H9 (cell line): ENCODE data around the gene TSPAN9. TPM values are rescaled to one million over a fixed set of nuclear protein-coding genes. Genes with fewer than 3 reads are reported as not detected.

Experiments used
- DNase-seq: peaks from one replicate; pipeline ENCODE4 v3.0.0-alpha.2; 2017
- H2AFZ ChIP-seq: one replicate; pipeline ENCODE4 v1.6.1; 2013; ENCODE audit warnings: mild to moderate bottlenecking, low read length, control low read depth, moderate library complexity
- H2AK5ac ChIP-seq: 2 replicates; pipeline ENCODE4 v1.6.1; 2013; ENCODE audit warnings: low read length, control low read depth, mixed read lengths; ENCODE audit not compliant: insufficient read length
- H2BK120ac ChIP-seq: one replicate; pipeline ENCODE4 v1.6.1; 2013; ENCODE audit warnings: low read depth, mild to moderate bottlenecking, low read length, control low read depth, inconsistent platforms; ENCODE audit not compliant: poor library complexity, severe bottlenecking
- H2BK12ac ChIP-seq: 2 replicates; pipeline ENCODE4 v1.6.1; 2013; ENCODE audit warnings: low read length, control low read depth, mixed read lengths, low read depth; ENCODE audit not compliant: insufficient read length
- H2BK15ac ChIP-seq: 2 replicates; pipeline ENCODE4 v1.6.1; 2013; ENCODE audit warnings: low read depth, low read length, control low read depth
- H2BK20ac ChIP-seq: one replicate; pipeline ENCODE4 v1.6.1; 2013; ENCODE audit warnings: low read depth, mild to moderate bottlenecking, low read length, control low read depth, inconsistent platforms; ENCODE audit not compliant: poor library complexity, severe bottlenecking
- H2BK5ac ChIP-seq: 2 replicates; pipeline ENCODE4 v1.6.1; 2013; ENCODE audit warnings: low read length, control low read depth, mixed read lengths; ENCODE audit not compliant: insufficient read length
- H3K14ac ChIP-seq: 2 replicates; pipeline ENCODE4 v1.6.1; 2013; ENCODE audit warnings: low read length, control low read depth; ENCODE audit not compliant: insufficient read depth
- H3K18ac ChIP-seq: 2 replicates; pipeline ENCODE4 v1.6.1; 2013; ENCODE audit warnings: low read depth, mild to moderate bottlenecking, mixed read lengths, low read length, control low read depth; ENCODE audit not compliant: insufficient read length
- H3K23ac ChIP-seq: 2 replicates; pipeline ENCODE4 v1.6.1; 2013; ENCODE audit warnings: low read length, control low read depth, mixed read lengths, low read depth; ENCODE audit not compliant: insufficient read length
- H3K23me2 ChIP-seq: 2 replicates; pipeline ENCODE4 v1.6.1; 2013; ENCODE audit warnings: low read depth, mild to moderate bottlenecking, mixed read lengths, low read length, control low read depth; ENCODE audit not compliant: insufficient read length, poor library complexity, severe bottlenecking
- H3K27ac ChIP-seq: 2 replicates; pipeline ENCODE4 v1.5.1; 2013; ENCODE audit warnings: low read length, control low read depth, mixed read lengths, low read depth; ENCODE audit not compliant: insufficient read length
- H3K27me3 ChIP-seq: 2 replicates; pipeline ENCODE4 v1.6.1; 2013; ENCODE audit warnings: low read length, control low read depth, inconsistent platforms; ENCODE audit not compliant: insufficient read depth
- H3K4ac ChIP-seq: 2 replicates; pipeline ENCODE4 v1.6.1; 2013; ENCODE audit warnings: low read depth, mild to moderate bottlenecking, control low read depth, inconsistent platforms, low read length, moderate library complexity
- H3K4me1 ChIP-seq: 2 replicates; pipeline ENCODE4 v1.6.1; 2013; ENCODE audit warnings: low read length, control low read depth, inconsistent platforms; ENCODE audit not compliant: insufficient read depth
- H3K4me2 ChIP-seq: 2 replicates; pipeline ENCODE4 v1.6.1; 2013; ENCODE audit warnings: low read length, control low read depth, mixed read lengths; ENCODE audit not compliant: insufficient read length, insufficient read depth
- H3K56ac ChIP-seq: 2 replicates; pipeline ENCODE4 v1.6.1; 2013; ENCODE audit warnings: low read depth, mild to moderate bottlenecking, mixed read lengths, low read length, control low read depth; ENCODE audit not compliant: insufficient read length
- H3K79me1 ChIP-seq: 2 replicates; pipeline ENCODE4 v1.6.1; 2013; ENCODE audit warnings: low read depth, mild to moderate bottlenecking, moderate library complexity, low read length, control low read depth, inconsistent platforms; ENCODE audit not compliant: insufficient read depth, poor library complexity, severe bottlenecking
- H3K79me2 ChIP-seq: 2 replicates; pipeline ENCODE4 v1.6.1; 2013; ENCODE audit warnings: low read length, control low read depth, inconsistent platforms; ENCODE audit not compliant: insufficient read depth
- H3K9ac ChIP-seq: 2 replicates; pipeline ENCODE4 v1.6.1; 2013; ENCODE audit warnings: low read length, control low read depth, mixed read lengths; ENCODE audit not compliant: insufficient read length; ENCODE audit errors: extremely low read depth
- H3K9me3 ChIP-seq: one replicate; pipeline ENCODE4 v1.6.1; 2013; ENCODE audit warnings: low read depth, low read length, inconsistent platforms; ENCODE audit not compliant: control insufficient read depth
- H3T11ph ChIP-seq: one replicate; pipeline ENCODE4 v1.6.1; 2013; ENCODE audit warnings: mild to moderate bottlenecking, low read length, control low read depth, inconsistent platforms
- H4K20me1 ChIP-seq: one replicate; pipeline ENCODE4 v1.6.1; 2013; ENCODE audit not compliant: control insufficient read depth, insufficient read length, insufficient read depth
- H4K5ac ChIP-seq: 2 replicates; pipeline ENCODE4 v1.6.1; 2013; ENCODE audit warnings: low read depth, mild to moderate bottlenecking, mixed read lengths, low read length, control low read depth; ENCODE audit not compliant: insufficient read length
- H4K8ac ChIP-seq: replicated peaks from 2 replicates; pipeline ENCODE4 v1.6.1; 2013; ENCODE audit warnings: low read length, control low read depth, mixed read lengths, low read depth; ENCODE audit not compliant: insufficient read length
- H4K91ac ChIP-seq: 2 replicates; pipeline ENCODE4 v1.6.1; 2013; ENCODE audit warnings: low read depth, mild to moderate bottlenecking, moderate library complexity, mixed read lengths, low read length, control low read depth; ENCODE audit not compliant: insufficient read length
- H3K27ac Mint-ChIP-seq, 3 experiments: 2 replicates in 2 of 3; 3 replicates in 1 of 3; pipeline ENCODE4 v1.8.0; 2020 to 2021; ENCODE audit warnings: mixed read lengths in 3 of 3, mild to moderate bottlenecking in 1 of 3, moderate library complexity in 1 of 3
- H3K27me3 Mint-ChIP-seq: 2 replicates; pipeline ENCODE4 v1.8.0; 2021; ENCODE audit warnings: low read depth, mild to moderate bottlenecking, moderate library complexity, mixed read lengths
- H3K36me3 Mint-ChIP-seq, 3 experiments: 2 replicates in 2 of 3; 3 replicates in 1 of 3; pipeline ENCODE4 v1.8.0; 2020 to 2021; ENCODE audit warnings: low read depth in 3 of 3, mixed read lengths in 3 of 3; ENCODE audit not compliant: insufficient read depth in 1 of 3
- H3K4me1 Mint-ChIP-seq, 2 experiments: 2 replicates each; pipeline ENCODE4 v1.8.0; 2020; ENCODE audit warnings: mixed read lengths in 2 of 2
- H3K4me3 Mint-ChIP-seq, 2 experiments: 2 replicates in 1 of 2; 3 replicates in 1 of 2; pipeline ENCODE4 v1.8.0; 2020 to 2021; ENCODE audit warnings: mild to moderate bottlenecking in 2 of 2, mixed read lengths in 2 of 2, moderate library complexity in 1 of 2
- H3K9me3 Mint-ChIP-seq, 2 experiments: 2 replicates in 1 of 2; 3 replicates in 1 of 2; pipeline ENCODE4 v1.8.0; 2020; ENCODE audit warnings: mild to moderate bottlenecking in 2 of 2, mixed read lengths in 2 of 2, moderate library complexity in 1 of 2
- CTCF ChIP-seq: fragments of 200-600 bp; sonication (generic); conservative IDR thresholded peaks from 3 replicates; pipeline ENCODE4 v1.8.0; 2021; ENCODE audit warnings: antibody characterized with exemption, mild to moderate bottlenecking
- WGBS: extraction: QIAGEN DNeasy Blood & Tissue Kit; methylation state at CpG from one replicate; pipeline ENCODE4 v1.1.7; 2013; ENCODE audit warnings: missing lambda C conversion rate, low lambda C conversion rate, mixed read lengths; ENCODE audit not compliant: insufficient read length; ENCODE audit errors: extremely low coverage; 5-methylcytosine and 5-hydroxymethylcytosine counted together
- total RNA-seq: library from RNA; stranded (reverse); gene quantifications from 2 replicates; pipeline ENCODE4 v1.2.1, GENCODE V29; 2021

TSPAN9 gene
- total RNA-seq, 1 experiment from 2014 or later, result 19.0 TPM

GRCh38 chr12:3269594-3269993, 192.4 kb downstream of the TSPAN9 start:
- Histone ChIP-seq H3K56ac (no peak overlapping the region), H2BK12ac (no peak overlapping the region), H3T11ph (no peak overlapping the region), H3K79me1 (no peaks in the 10 kb centered on the region), H3K27ac (no peak overlapping the region), H2BK20ac (no peak overlapping the region), H2AFZ (no peak overlapping the region), H3K79me2 (no peaks in the 10 kb centered on the region), H3K18ac (no peak overlapping the region), H3K9ac (no peak overlapping the region), H3K14ac (no peak overlapping the region), H2AK5ac (no peak overlapping the region), H3K9me3 (no peaks in the 10 kb centered on the region), H4K20me1 (no peaks in the 10 kb centered on the region), H2BK5ac (no peak overlapping the region), H3K27me3 (no peaks in the 10 kb centered on the region), H3K23ac (no peak overlapping the region), H3K4me1 (no peaks in the 10 kb centered on the region), H2BK15ac (no peak overlapping the region), H3K4me2 (no peak overlapping the region), H4K5ac (no peak overlapping the region), H4K8ac (no peak overlapping the region), H3K4ac (no peak overlapping the region), H2BK120ac (no peak overlapping the region), H4K91ac (no peak overlapping the region), H3K23me2 (no peaks in the 10 kb centered on the region)
- Mint-ChIP-seq H3K36me3 (no peaks in the 10 kb centered on the region; a peak in 1 of 7 replicates), H3K9me3 (no peaks in the 10 kb centered on the region), H3K27ac (peak overlapping the region in 2 of 3 experiments; percentile 83 to 85; a peak in 4 of 7 replicates), H3K4me3 (no peak overlapping the region), H3K27me3 (no peaks in the 10 kb centered on the region), H3K4me1 (peaks cover 15 to 29% of the 10 kb centered on the region in 2 experiments)
- no peak for DNase-seq
- no CpG with 5 or more reads among the region's 11 CpGs for WGBS
- TF ChIP-seq CTCF, result peak; percentile 25; the same call in 1 of the 3 replicates
